ENCODE results near the gene UCP3. TPM values are rescaled to one million over a fixed set of nuclear protein-coding genes. Genes with fewer than 3 reads are reported as not detected.

UCP3 gene
- total RNA-seq, 2 experiments from 2014 or later = 2.4 to 3.2 TPM

- intact Hi-C loops (cut with micrococcal nuclease; ENCODE audit: unreplicated experiment) = no loop called here
- Histone ChIP-seq H3K4me2 (ENCODE audit: low read length) (no peak overlapping the region), H3K4me1 (ENCODE audit: insufficient read depth, low read length, poor library complexity, severe bottlenecking) (no peaks in the 10 kb centered on the region), H3K36me3 (ENCODE audit: insufficient read depth, low read length) (peaks cover 51% of the 10 kb centered on the region), H3K9me3 (ENCODE audit: low read length) (no peaks in the 10 kb centered on the region), H4K20me1 (ENCODE audit: insufficient read depth, low read length) (no peaks in the 10 kb centered on the region), H3K79me2 (ENCODE audit: insufficient read depth, low read depth, low read length) (no peaks in the 10 kb centered on the region), H3K9me2 (ENCODE audit: insufficient read depth, low read length) (no peaks in the 10 kb centered on the region), H3K4me3 (ENCODE audit: low read depth, low read length, poor library complexity, severe bottlenecking) (no peak overlapping the region), H2AFZ (ENCODE audit: low read length) (no peak overlapping the region), H3K27ac (ENCODE audit: low read depth, low read length, poor library complexity, severe bottlenecking) (no peak overlapping the region)
- no TSS peak for BruUV-seq (replicated peaks)
- TF ChIP-seq, protein P1, sequence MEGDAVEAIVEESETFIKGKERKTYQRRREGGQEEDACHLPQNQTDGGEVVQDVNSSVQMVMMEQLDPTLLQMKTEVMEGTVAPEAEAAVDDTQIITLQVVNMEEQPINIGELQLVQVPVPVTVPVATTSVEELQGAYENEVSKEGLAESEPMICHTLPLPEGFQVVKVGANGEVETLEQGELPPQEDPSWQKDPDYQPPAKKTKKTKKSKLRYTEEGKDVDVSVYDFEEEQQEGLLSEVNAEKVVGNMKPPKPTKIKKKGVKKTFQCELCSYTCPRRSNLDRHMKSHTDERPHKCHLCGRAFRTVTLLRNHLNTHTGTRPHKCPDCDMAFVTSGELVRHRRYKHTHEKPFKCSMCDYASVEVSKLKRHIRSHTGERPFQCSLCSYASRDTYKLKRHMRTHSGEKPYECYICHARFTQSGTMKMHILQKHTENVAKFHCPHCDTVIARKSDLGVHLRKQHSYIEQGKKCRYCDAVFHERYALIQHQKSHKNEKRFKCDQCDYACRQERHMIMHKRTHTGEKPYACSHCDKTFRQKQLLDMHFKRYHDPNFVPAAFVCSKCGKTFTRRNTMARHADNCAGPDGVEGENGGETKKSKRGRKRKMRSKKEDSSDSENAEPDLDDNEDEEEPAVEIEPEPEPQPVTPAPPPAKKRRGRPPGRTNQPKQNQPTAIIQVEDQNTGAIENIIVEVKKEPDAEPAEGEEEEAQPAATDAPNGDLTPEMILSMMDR (conservative IDR thresholded peaks at IDR 0.05; ENCODE audit: low read length) = no peak
- no peak for TF ChIP-seq EZH2phosphoT487 (IDR thresholded peaks at IDR 0.05; ENCODE audit: borderline replicate concordance, low read depth, low read length)
- CTCF ChIA-PET (ENCODE audit: unreplicated experiment) = no interaction called here
- POLR2A ChIA-PET = interaction anchor here (0.7 to 1.4 kb wide), 2 partner anchors 8 to 23 kb away, joined by 3 to 4 read pairs; no protein-coding TSS in a partner anchor
- DNase-seq (ENCODE audit: low spot score) = no peak
Measured at GRCh38 chr11:74044538-74044937, 35.7 kb upstream of the UCP3 start.

- intact Hi-C loops (cut with micrococcal nuclease; ENCODE audit: unreplicated experiment) = no loop called here
- Histone ChIP-seq H3K79me2 (ENCODE audit: insufficient read depth, low read depth, low read length) (no peaks in the 10 kb centered on the region), H3K4me2 (ENCODE audit: low read length) (no peak overlapping the region), H2AFZ (ENCODE audit: low read length) (no peak overlapping the region), H3K4me1 (ENCODE audit: insufficient read depth, low read length, poor library complexity, severe bottlenecking) (no peaks in the 10 kb centered on the region), H3K9me2 (ENCODE audit: insufficient read depth, low read length) (no peaks in the 10 kb centered on the region), H3K9me3 (ENCODE audit: low read length) (no peaks in the 10 kb centered on the region), H3K36me3 (ENCODE audit: insufficient read depth, low read length) (peaks cover 53% of the 10 kb centered on the region), H3K4me3 (ENCODE audit: low read depth, low read length, poor library complexity, severe bottlenecking) (no peak overlapping the region), H3K27ac (ENCODE audit: low read depth, low read length, poor library complexity, severe bottlenecking) (no peak overlapping the region), H4K20me1 (ENCODE audit: insufficient read depth, low read length) (no peaks in the 10 kb centered on the region)
- CTCF ChIA-PET (ENCODE audit: unreplicated experiment) = no interaction called here
- BruUV-seq (replicated peaks) = no TSS peak
- DNase-seq (ENCODE audit: low spot score) = no peak
- TF ChIP-seq, protein P1 (conservative IDR thresholded peaks at IDR 0.05; ENCODE audit: low read length) = no peak
- TF ChIP-seq EZH2phosphoT487 (IDR thresholded peaks at IDR 0.05; ENCODE audit: borderline replicate concordance, low read depth, low read length) = no peak
- POLR2A ChIA-PET = interaction anchor here (1.4 kb wide), 1 partner anchor 24 kb away, joined by 4 read pairs; no protein-coding TSS in a partner anchor
Measured at GRCh38 chr11:74043450-74043849, 34.6 kb upstream of the UCP3 start.

- no TSS peak for BruUV-seq (replicated peaks)
- Histone ChIP-seq H3K4me2 (ENCODE audit: low read length) (no peak overlapping the region), H3K4me3 (ENCODE audit: low read depth, low read length, poor library complexity, severe bottlenecking) (no peak overlapping the region), H3K4me1 (ENCODE audit: insufficient read depth, low read length, poor library complexity, severe bottlenecking) (no peaks in the 10 kb centered on the region), H3K27ac (ENCODE audit: low read depth, low read length, poor library complexity, severe bottlenecking) (no peak overlapping the region), H3K79me2 (ENCODE audit: insufficient read depth, low read depth, low read length) (no peaks in the 10 kb centered on the region), H2AFZ (ENCODE audit: low read length) (no peak overlapping the region), H3K36me3 (ENCODE audit: insufficient read depth, low read length) (peaks cover 65% of the 10 kb centered on the region), H3K9me2 (ENCODE audit: insufficient read depth, low read length) (no peaks in the 10 kb centered on the region), H4K20me1 (ENCODE audit: insufficient read depth, low read length) (no peaks in the 10 kb centered on the region), H3K9me3 (ENCODE audit: low read length) (no peaks in the 10 kb centered on the region)
- POLR2A ChIA-PET = no interaction called here
- CTCF ChIA-PET (ENCODE audit: unreplicated experiment) = no interaction called here
- TF ChIP-seq, protein P1 (conservative IDR thresholded peaks at IDR 0.05; ENCODE audit: low read length) = no peak
- no peak for TF ChIP-seq EZH2phosphoT487 (IDR thresholded peaks at IDR 0.05; ENCODE audit: borderline replicate concordance, low read depth, low read length)
- intact Hi-C loops (cut with micrococcal nuclease; ENCODE audit: unreplicated experiment) = no loop called here
- no peak for DNase-seq (ENCODE audit: low spot score)
Measured at GRCh38 chr11:74037309-74037708, 28.4 kb upstream of the UCP3 start.
